Motor neuron (in vitro differentiated cells): Measurements from ENCODE around the gene DTD2. TPM values are rescaled to one million over a fixed set of nuclear protein-coding genes. Genes with fewer than 3 reads are reported as not detected.
"Not testable (repeated sequence)": the region's sequence is repeated elsewhere in the genome, so short reads cannot be mapped to it uniquely, and the experiment has no call there.

Experiments used
- ATAC-seq, 8 experiments: fragments of 200-7000 bp; cut with Tn5 transposase; replicated peaks in 6 of 8; 2 replicates each; pipeline ENCODE4 v1.8.0; 2021; ENCODE audit warnings: mild to moderate bottlenecking in 8 of 8, moderate library complexity in 8 of 8
- H3K27ac ChIP-seq, 2 donors: fragments of 250-450 bp; sonication (Bioruptor Pico); 2 replicates each; pipeline ENCODE4 v1.9.0; 2021; ENCODE audit warnings: antibody characterized with exemption in 2 of 2, mild to moderate bottlenecking in 2 of 2, moderate library complexity in 1 of 2
- H3K4me1 ChIP-seq, 2 donors: fragments of 250-450 bp; sonication (Bioruptor Pico); replicated peaks in 1 of 2; 2 replicates each; pipeline ENCODE4 v1.6.1; 2021; ENCODE audit warnings: antibody characterized with exemption in 2 of 2, mild to moderate bottlenecking in 2 of 2, moderate library complexity in 1 of 2
- H3K4me3 ChIP-seq, 5 donors: fragments of 250-450 bp; sonication (Bioruptor Pico); 2 replicates each; pipeline ENCODE4 v1.9.0; 2021; ENCODE audit warnings: antibody characterized with exemption in 5 of 5, mild to moderate bottlenecking in 5 of 5, moderate library complexity in 4 of 5
- WGBS, 10 experiments: fragments of 450-650 bp; shearing (Covaris generic); methylation state at CpG; one replicate each; pipeline ENCODE4 v1.0.0; 2022; 5-methylcytosine and 5-hydroxymethylcytosine counted together
- in situ Hi-C, 9 experiments: fragments of 400-800 bp; cut with MboI; loops; one replicate each; pipeline ENCODE4 v1.15.0; 2021; ENCODE audit warnings: low sequenced_read_pairs in 9 of 9, low pct_unique_long_range_greater_than_20kb in 2 of 9; ENCODE audit not compliant: unreplicated experiment in 9 of 9
- total RNA-seq, 8 experiments: library from RNA; unstranded; fragments of 300-600 nt; gene quantifications; 2 replicates each; pipeline versions ENCODE4 v1.2.3 to v1.2.4, GENCODE V29; 2022

DTD2 gene
- total RNA-seq, 8 experiments from 2014 or later, result 16.1 to 29.3 (median 23.3) TPM

DNA sequence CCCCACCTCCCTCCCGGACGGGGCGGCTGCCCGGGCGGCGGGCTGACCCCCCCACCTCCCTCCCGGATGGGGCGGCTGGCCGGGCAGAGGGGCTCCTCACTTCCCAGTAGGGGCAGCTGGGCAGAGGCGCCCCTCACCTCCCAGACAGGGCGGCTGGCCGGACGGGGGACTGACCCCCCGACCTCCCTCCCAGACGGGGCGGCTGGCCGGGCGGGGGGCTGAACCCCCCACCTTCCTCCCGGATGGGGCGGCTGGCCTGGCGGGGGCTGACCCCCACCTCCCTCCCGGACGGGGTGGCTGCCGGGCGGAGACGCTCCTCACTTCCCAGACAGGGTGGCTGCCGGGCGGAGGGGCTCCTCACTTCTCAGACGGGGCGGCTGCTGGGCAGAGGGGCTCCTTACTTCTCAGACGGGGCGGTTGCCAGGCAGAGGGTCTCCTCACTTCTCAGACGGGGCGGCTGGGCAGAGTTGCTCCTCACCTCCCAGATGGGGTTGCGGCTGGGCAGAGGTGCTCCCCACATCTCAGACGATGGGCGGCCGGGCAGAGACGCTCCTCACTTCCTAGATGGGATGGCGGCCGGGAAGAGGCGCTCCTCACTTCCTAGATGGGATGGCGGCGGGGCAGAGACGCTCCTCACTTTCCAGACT is 20.1 kb downstream of the DTD2 start:
- H3K4me3 ChIP-seq, H3K4me1 ChIP-seq, in situ Hi-C loops, ATAC-seq, H3K27ac ChIP-seq: not testable (repeated sequence)
- no CpG with 5 or more reads among the region's 45 CpGs for WGBS, 10 experiments

DNA sequence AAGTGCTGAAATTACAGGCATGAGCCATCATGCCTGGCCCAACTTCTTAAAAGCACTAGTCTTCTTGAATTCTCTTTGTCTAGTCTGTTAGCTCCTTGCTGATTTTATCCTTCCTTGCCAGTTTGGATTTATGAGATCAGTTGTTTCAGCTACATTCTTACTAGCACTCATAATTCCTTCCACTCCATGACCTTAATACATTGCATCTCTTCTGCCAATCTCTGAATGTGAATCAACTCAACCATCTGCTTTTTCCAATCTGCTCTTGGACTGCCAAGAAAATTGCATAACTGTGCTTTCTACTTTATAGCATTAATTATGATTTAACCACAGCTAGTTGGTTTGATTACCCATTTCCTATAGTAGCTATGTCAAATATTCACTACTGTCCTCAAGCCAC is 22.0 kb downstream of the DTD2 start:
- in situ Hi-C loops, result no loop called here
- Histone ChIP-seq H3K27ac (no peak overlapping the region), H3K4me3 (no peak overlapping the region), H3K4me1 (no peaks in the 10 kb centered on the region)
- ATAC-seq, result no peak

DNA sequence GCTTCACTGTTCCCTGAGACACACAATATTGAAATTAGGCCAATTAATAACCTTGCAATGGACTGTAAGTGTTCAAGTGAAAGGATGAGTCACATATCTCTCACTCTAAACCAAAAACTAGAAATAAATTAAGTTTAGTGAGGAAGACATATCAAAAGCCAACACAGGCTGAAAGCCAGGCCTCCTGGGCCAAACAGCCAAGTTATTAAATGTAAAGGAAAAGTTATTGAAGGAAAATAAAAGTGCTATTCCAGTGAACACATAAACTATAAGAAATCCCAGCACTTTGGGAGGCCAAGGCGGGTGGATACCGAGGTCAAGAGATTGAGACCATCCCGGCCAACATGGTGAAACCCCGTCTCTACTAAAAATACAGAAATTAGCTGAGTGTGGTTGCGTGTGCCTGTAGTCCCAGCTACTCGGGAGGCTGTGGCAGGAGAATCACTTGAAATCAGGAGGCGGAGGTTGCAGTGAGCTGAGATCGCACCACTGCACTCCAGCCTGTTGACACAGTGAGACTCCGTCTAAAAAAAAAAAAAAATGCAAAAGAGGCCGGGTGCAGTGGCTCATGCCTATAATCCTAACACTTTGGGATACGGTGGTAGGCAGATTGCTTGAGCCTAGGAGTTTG is 26.6 kb downstream of the DTD2 start:
- in situ Hi-C loops, result no loop called here
- Histone ChIP-seq H3K4me3 (no peak overlapping the region), H3K4me1 (no peaks in the 10 kb centered on the region), H3K27ac (no peak overlapping the region)
- ATAC-seq, result peak in 1 of 8 experiments; percentile 18
- 83 to 100% (median 93%) methylated on average over 2 to 9 of the region's 11 CpGs; no CpG with 5 or more reads in 1 of the 10 experiments for WGBS, 10 experiments

DNA sequence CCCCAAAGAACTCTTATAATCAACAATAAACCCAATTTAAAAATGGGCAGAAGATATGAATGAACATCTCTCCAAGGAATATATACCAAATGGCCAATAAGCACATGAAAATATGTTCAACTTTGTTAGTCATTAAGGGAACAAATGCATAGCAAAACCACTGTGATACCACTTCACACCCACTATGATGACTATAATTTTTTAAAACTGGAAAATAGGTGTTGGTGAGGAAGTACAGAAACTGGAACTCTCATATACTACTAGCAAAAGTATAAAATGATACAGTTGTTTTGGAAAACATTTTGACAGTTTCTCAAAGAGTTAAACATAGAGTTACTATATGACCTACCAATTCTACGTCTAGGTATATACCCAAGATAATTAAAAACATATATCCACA is 27.5 kb downstream of the DTD2 start:
- Histone ChIP-seq H3K27ac (no peak overlapping the region), H3K4me1 (no peaks in the 10 kb centered on the region), H3K4me3 (no peak overlapping the region)
- 83 to 100% (median 90%) methylated on average over 1 of the region's 1 CpG; no CpG with 5 or more reads in 1 of the 10 experiments for WGBS, 10 experiments
- ATAC-seq, result no peak
- in situ Hi-C loops, result no loop called here

DNA sequence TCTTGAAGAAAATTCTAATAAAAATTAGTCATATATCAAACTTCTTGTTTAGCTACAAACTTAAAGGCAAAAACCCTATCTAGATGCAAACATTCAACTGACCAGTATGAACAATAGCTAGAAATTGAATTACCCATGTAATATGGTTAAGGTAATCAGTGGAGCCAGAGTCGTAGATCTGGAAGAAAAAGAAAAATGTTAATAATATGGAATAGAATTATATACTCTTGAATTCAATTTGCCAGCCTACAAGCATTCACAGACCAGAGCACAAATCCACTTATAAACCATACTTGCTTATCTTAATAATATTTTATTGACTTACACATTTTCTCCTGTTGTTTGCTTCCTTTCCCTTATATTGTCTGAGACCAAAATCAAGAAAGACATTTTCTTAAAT is 29.3 kb downstream of the DTD2 start:
- ATAC-seq, result no peak
- Histone ChIP-seq H3K27ac (no peak overlapping the region), H3K4me3 (no peak overlapping the region), H3K4me1 (no peaks in the 10 kb centered on the region)
- 77 to 100% (median 100%) methylated on average over 1 of the region's 1 CpG; no CpG with 5 or more reads in 3 of the 10 experiments for WGBS, 10 experiments
- in situ Hi-C loops, result no loop called here

DNA sequence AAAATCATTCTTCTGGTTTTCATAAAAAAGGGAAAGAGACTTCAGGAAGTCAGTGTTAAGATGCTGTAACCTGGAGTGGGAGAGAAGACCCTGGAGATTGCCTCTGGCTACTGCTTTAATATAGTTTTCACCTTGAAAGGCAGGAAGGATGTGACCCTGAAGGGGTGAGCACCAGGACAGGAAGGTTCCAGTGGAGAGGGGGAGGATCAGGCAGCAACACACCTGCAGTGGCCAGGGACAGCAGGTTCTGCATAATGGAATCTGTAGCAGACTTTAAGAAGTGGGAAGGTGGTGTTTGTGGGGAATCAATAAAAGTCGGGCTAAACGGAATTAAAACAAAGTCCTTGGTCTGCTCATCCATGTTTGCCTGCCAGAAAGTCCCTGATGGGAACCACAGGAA is 30.6 kb downstream of the DTD2 start:
- H3K4me3 ChIP-seq, result no peak overlapping the region
- no peak overlapping the region for H3K27ac ChIP-seq
- WGBS, 10 experiments, result 63 to 100% methylated on average over 1 to 2 of the region's 2 CpGs; no CpG with 5 or more reads in 8 of the 10 experiments
- in situ Hi-C loops, result no loop called here
- H3K4me1 ChIP-seq, result no peaks in the 10 kb centered on the region
- no peak for ATAC-seq

GRCh38 chr14:31425905-31426304 is 31.4 kb downstream of the DTD2 start:
- in situ Hi-C loops, result no loop called here
- Histone ChIP-seq H3K4me3 (no peak overlapping the region), H3K4me1 (no peaks in the 10 kb centered on the region), H3K27ac (no peak overlapping the region)
- ATAC-seq, result peak in 2 of 8 experiments; percentile 24 to 29

- no peak for ATAC-seq
- WGBS, 10 experiments, result 83 to 100% (median 91%) methylated on average over 1 to 5 of the region's 5 CpGs; no CpG with 5 or more reads in 1 of the 10 experiments
- H3K27ac ChIP-seq, result no peak overlapping the region
- in situ Hi-C loops, result no loop called here
- H3K4me3 ChIP-seq, result peak overlapping the region in 1 of 5 donors; percentile 97
- peaks cover 0 to 3% of the 10 kb centered on the region in 2 donors for H3K4me1 ChIP-seq
These were observed 36.1 kb downstream of the DTD2 start for GRCh38 chr14:31421200-31421599.

- in situ Hi-C loops, result no loop called here
- WGBS, 10 experiments, result 0 to 52% (median 10%) methylated on average over 1 to 21 of the region's 56 CpGs; no CpG with 5 or more reads in 3 of the 10 experiments
- ATAC-seq, result peak; percentile 90 to 98 (median 96)
- Histone ChIP-seq H3K4me3 (peak within 1 kb of the TSS; percentile 68 to 97 (median 77)), H3K4me1 (peaks cover 0 to 3% of the 10 kb centered on the region in 2 donors), H3K27ac (peak within 1 kb of the TSS; percentile 4 to 63)
These were observed 36.8 kb downstream of the DTD2 start, which contains the start of gene HEATR5A for GRCh38 chr14:31420319-31421111. TSS of gene HEATR5A (minus strand) at chr14:31420550. CDS start at chr14:31402975, 17,575 bp downstream.

DNA sequence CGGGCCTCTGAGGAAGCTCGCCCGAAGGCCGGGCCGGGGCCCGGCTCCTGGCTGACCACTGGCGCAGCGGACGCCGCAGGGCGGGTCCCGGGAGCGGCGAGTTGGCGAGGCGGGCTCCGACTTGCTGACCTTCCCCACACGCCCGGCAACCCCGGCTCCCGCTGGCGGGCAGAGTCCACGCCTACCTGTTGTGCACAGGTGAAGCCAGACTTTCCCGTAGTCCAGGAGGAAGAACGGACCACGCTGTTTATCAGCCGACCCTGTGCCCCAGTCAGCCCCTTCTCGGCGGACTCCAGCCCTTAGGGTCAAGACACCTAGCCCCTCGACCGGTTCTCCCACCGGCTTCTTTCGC is 37.4 kb downstream of the DTD2 start:
- WGBS, 10 experiments, result 0 to 1% (median 0%) methylated on average over 2 to 18 of the region's 33 CpGs; no CpG with 5 or more reads in 7 of the 10 experiments

DNA sequence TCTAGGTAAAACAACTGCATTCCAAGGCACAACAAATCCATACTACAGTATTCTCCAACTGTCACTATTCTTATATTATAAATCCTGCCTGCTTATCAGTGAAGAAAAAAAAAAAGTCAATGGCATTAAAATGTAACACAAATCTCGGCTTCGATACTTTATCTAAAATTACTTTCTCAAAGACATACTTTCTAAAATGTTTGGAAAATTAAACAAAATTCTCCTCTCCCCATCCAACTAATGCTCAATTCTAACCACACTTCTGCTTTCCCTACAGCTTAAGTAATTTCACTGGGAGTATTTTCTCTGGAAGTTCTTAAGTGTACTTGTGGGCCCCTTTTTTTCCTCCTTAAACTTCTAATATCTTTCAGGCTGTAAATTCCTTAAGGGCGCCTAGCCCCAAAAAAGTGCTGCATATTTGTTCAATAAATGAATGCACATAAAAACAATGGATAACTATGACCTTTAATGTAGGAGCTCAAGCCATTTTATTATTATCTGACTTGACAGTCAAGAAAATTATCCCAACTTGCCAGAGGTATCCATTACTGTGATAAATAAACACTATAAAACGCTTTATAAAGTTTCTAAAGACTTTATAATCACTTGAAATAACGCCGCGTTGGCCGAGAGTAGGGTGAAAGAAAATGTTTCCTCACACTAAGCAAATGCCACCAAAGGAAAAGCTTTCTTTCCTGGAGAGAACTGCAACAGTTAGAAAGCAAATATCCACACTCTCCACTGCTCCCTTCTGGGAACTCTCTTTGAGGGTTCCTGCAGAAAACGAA is 37.9 kb downstream of the DTD2 start:
- H3K4me3 ChIP-seq, result peak overlapping the region; percentile 68 to 97 (median 77)
- WGBS, 10 experiments, result 0 to 27% (median 16%) methylated on average over 2 to 9 of the region's 9 CpGs
- ATAC-seq, result no peak
- in situ Hi-C loops, result no loop called here
- peaks cover 0 to 3% of the 10 kb centered on the region in 2 donors for H3K4me1 ChIP-seq
- no peak overlapping the region for H3K27ac ChIP-seq

More for the DNA sequence above, 37.4 kb downstream of the DTD2 start:
- Histone ChIP-seq H3K4me3 (peak overlapping the region; percentile 68 to 97 (median 77)), H3K4me1 (peaks cover 0 to 3% of the 10 kb centered on the region in 2 donors), H3K27ac (peak overlapping the region; percentile 4 to 63)
- ATAC-seq, result peak; percentile 42 to 74 (median 54)
- in situ Hi-C loops, result no loop called here

DNA sequence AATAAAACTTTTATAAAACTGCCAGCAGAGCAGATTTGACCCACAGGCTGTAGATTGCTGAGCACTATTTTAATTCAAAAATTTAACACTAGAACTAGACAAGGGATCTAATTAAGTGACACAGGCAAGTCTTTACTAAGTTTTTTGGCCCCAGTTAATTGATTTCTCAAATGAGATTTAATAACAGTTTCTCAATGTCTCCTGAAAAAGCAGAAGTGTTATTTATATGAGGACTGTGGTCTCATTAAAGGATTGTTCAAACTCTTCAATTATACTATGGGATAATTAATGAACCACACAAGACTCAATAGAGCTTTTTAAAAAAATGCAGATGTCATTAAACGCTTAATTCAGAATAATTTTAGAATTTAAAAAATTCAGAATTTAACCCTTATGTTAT is 38.9 kb downstream of the DTD2 start:
- no peak for ATAC-seq
- H3K4me3 ChIP-seq, result no peak overlapping the region
- in situ Hi-C loops, result no loop called here
- peaks cover 0 to 3% of the 10 kb centered on the region in 2 donors for H3K4me1 ChIP-seq
- 0 to 89% (median 67%) methylated on average over 1 of the region's 1 CpG for WGBS, 10 experiments
- H3K27ac ChIP-seq, result no peak overlapping the region
